Astrocyte (in vitro differentiated cells and primary cell): ENCODE measurements around the gene SAG. TPM values are rescaled to one million over a fixed set of nuclear protein-coding genes. Genes with fewer than 3 reads are reported as not detected.

Experiments used
- DNase-seq: peaks from one replicate; pipeline ENCODE4 v3.0.0-alpha.2; 2010; ENCODE audit warnings: low read depth
- FAIRE-seq: peaks from 2 replicates; lab custom pipeline; 2011; peaks lifted over from hg19 to GRCh38; lab: Jason Lieb, UNC
- H2AFZ ChIP-seq: 2 replicates; pipeline ENCODE4 v1.6.0; 2012; ENCODE audit warnings: low read depth, low read length, inconsistent platforms
- H3K27ac ChIP-seq: 2 replicates; pipeline ENCODE4 v1.5.1; 2011; ENCODE audit warnings: low read depth, low read length, inconsistent platforms
- H3K27me3 ChIP-seq: 2 replicates; pipeline ENCODE4 v1.6.0; 2011; ENCODE audit warnings: low read length, inconsistent platforms; ENCODE audit not compliant: insufficient read depth
- H3K36me3 ChIP-seq: 2 replicates; pipeline ENCODE4 v1.5.1; 2011; ENCODE audit warnings: low read length, inconsistent platforms; ENCODE audit not compliant: insufficient read depth
- H3K4me1 ChIP-seq: 2 replicates; pipeline ENCODE4 v1.5.1; 2011; ENCODE audit warnings: low read length, inconsistent platforms; ENCODE audit not compliant: insufficient read depth
- H3K4me2 ChIP-seq: 2 replicates; pipeline ENCODE4 v1.6.0; 2012; ENCODE audit warnings: low read length, inconsistent platforms
- H3K4me3 ChIP-seq: 2 replicates; pipeline ENCODE4 v1.5.1; 2011; ENCODE audit warnings: low read depth, mild to moderate bottlenecking, low read length, inconsistent platforms; ENCODE audit not compliant: insufficient read depth
- H3K79me2 ChIP-seq: 2 replicates; pipeline ENCODE4 v1.6.0; 2012; ENCODE audit warnings: mild to moderate bottlenecking, low read length, inconsistent platforms; ENCODE audit not compliant: insufficient read depth
- H3K9ac ChIP-seq: 2 replicates; pipeline ENCODE4 v1.6.0; 2012; ENCODE audit warnings: mild to moderate bottlenecking, low read length, inconsistent platforms
- H3K9me3 ChIP-seq: 2 replicates; pipeline ENCODE4 v1.5.1; 2012; ENCODE audit warnings: low read depth, mild to moderate bottlenecking, low read length, inconsistent platforms; ENCODE audit not compliant: insufficient read depth
- H4K20me1 ChIP-seq: 2 replicates; pipeline ENCODE4 v1.6.0; 2012; ENCODE audit warnings: low read length, inconsistent platforms; ENCODE audit not compliant: insufficient read depth
- H3K27ac Mint-ChIP-seq: one replicate; pipeline ENCODE4 v1.8.0; 2021; ENCODE audit warnings: mild to moderate bottlenecking, mixed read lengths; ENCODE audit not compliant: unreplicated experiment
- H3K27me3 Mint-ChIP-seq: one replicate; pipeline ENCODE4 v1.8.0; 2021; ENCODE audit warnings: low read depth, mixed read lengths; ENCODE audit not compliant: unreplicated experiment
- H3K36me3 Mint-ChIP-seq: one replicate; pipeline ENCODE4 v1.8.0; 2021; ENCODE audit warnings: low read depth, mixed read lengths; ENCODE audit not compliant: unreplicated experiment
- H3K4me1 Mint-ChIP-seq: one replicate; pipeline ENCODE4 v1.8.0; 2021; ENCODE audit warnings: low read depth, mixed read lengths; ENCODE audit not compliant: unreplicated experiment
- H3K4me3 Mint-ChIP-seq: one replicate; pipeline ENCODE4 v1.8.0; 2021; ENCODE audit warnings: mild to moderate bottlenecking, moderate library complexity, mixed read lengths; ENCODE audit not compliant: unreplicated experiment
- H3K9me3 Mint-ChIP-seq: one replicate; pipeline ENCODE4 v1.8.0; 2021; ENCODE audit warnings: mild to moderate bottlenecking, mixed read lengths; ENCODE audit not compliant: unreplicated experiment
- CTCF ChIP-seq: IDR thresholded peaks from 2 replicates; pipeline ENCODE4 v1.5.1; 2011; ENCODE audit warnings: low read depth, mild to moderate bottlenecking, inconsistent platforms, low read length, moderate library complexity; ENCODE audit not compliant: insufficient read depth
- EZH2 ChIP-seq: IDR thresholded peaks from 2 replicates; pipeline ENCODE4 v1.6.1; 2012; ENCODE audit warnings: mild to moderate bottlenecking, low read length, inconsistent platforms; ENCODE audit not compliant: insufficient read depth
- total RNA-seq: library from RNA; stranded (reverse); gene quantifications from 2 replicates; pipeline ENCODE4 v1.2.1, GENCODE V29; 2021

The SAG gene
- total RNA-seq, 1 donor from 2014 or later: not detected

- TF ChIP-seq EZH2 (no peak), CTCF (no peak)
- peaks cover 20% of the 10 kb centered on the region for H3K4me1 Mint-ChIP-seq
- peaks cover 46% of the 10 kb centered on the region for H4K20me1 ChIP-seq
- peaks cover 16% of the 10 kb centered on the region for H3K79me2 ChIP-seq
- DNase-seq (peak; percentile 91), FAIRE-seq (peak; percentile 66)
- H3K9ac ChIP-seq: peak overlapping the region; percentile 62
- H3K27ac ChIP-seq: peak overlapping the region; percentile 58
- no peaks in the 10 kb centered on the region for H3K27me3 Mint-ChIP-seq
- peak overlapping the region; percentile 80 for H3K4me2 ChIP-seq
- peaks cover 23% of the 10 kb centered on the region for H3K4me1 ChIP-seq
- peak overlapping the region; percentile 31 for H3K4me3 ChIP-seq
- peaks cover 3% of the 10 kb centered on the region for H3K36me3 Mint-ChIP-seq
- H3K4me3 Mint-ChIP-seq: no peak overlapping the region
- no peak overlapping the region for H3K27ac Mint-ChIP-seq
- H3K9me3 ChIP-seq: no peaks in the 10 kb centered on the region
- H3K27me3 ChIP-seq: no peaks in the 10 kb centered on the region
- H3K36me3 ChIP-seq: no peaks in the 10 kb centered on the region
- peak overlapping the region; percentile 39 for H2AFZ ChIP-seq
- H3K9me3 Mint-ChIP-seq: no peaks in the 10 kb centered on the region
These were observed 80.3 kb downstream of the SAG start for GRCh38 chr2:233387667-233388528.

DNA sequence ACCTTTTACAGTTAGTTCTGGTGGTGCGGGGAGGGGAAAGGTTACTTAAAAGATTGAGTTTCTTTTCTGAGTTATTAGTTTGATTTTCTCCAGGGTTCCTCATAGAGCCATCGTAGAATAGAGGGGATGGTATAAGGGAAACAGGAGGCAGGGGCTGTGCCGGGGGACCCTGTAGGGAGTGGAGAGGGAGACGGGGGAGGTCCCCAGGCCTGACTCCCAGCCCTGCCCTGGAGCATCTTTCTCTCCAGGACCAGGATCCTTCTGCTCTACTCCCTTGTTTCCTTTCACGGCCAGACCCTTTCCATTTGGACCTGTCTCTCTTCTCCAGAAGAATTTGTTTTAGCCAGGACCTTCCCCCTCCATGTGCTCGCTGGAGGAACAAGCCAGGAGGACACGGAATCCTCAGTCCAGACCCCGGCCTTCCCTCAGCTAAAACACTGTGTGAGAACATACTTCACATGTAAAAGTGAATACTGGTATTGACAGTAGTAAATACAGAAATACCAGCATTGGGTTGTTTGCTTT is 82.0 kb downstream of the SAG start:
- H3K36me3 ChIP-seq: no peaks in the 10 kb centered on the region
- no peaks in the 10 kb centered on the region for H3K9me3 Mint-ChIP-seq
- no peak for TF ChIP-seq EZH2
- no peak for TF ChIP-seq CTCF
- H3K27me3 ChIP-seq: no peaks in the 10 kb centered on the region
- no peaks in the 10 kb centered on the region for H3K36me3 Mint-ChIP-seq
- peaks cover 20% of the 10 kb centered on the region for H3K4me1 Mint-ChIP-seq
- no peaks in the 10 kb centered on the region for H3K9me3 ChIP-seq
- no peak overlapping the region for H3K4me3 ChIP-seq
- peaks cover 23% of the 10 kb centered on the region for H3K4me1 ChIP-seq
- FAIRE-seq (no peak), DNase-seq (no peak)
- H3K27ac Mint-ChIP-seq: no peak overlapping the region
- H3K79me2 ChIP-seq: peaks cover 10% of the 10 kb centered on the region
- no peaks in the 10 kb centered on the region for H3K27me3 Mint-ChIP-seq
- peaks cover 33% of the 10 kb centered on the region for H4K20me1 ChIP-seq
- no peak overlapping the region for H2AFZ ChIP-seq
- no peak overlapping the region for H3K9ac ChIP-seq
- H3K4me3 Mint-ChIP-seq: no peak overlapping the region
- no peak overlapping the region for H3K4me2 ChIP-seq
- H3K27ac ChIP-seq: no peak overlapping the region
